GM12878 (cell line): Measurements from ENCODE around the gene TFF2. TPM values are rescaled to one million over a fixed set of nuclear protein-coding genes. Genes with fewer than 3 reads are reported as not detected.

ENCODE experiments used
- ATAC-seq: fragments of 200-7000 bp; cut with Tn5 transposase; 3 replicates; pipeline ENCODE4 v1.9.1; 2020; ENCODE audit warnings: mild to moderate bottlenecking, moderate library complexity
- BruUV-seq: library from RNA; stranded (reverse); fragments of 400-500 nt; replicated peaks from 2 replicates; lab custom pipeline; 2021; lab: Mats Ljungman, UMichigan
- CTCF ChIA-PET: fragments of 300-600 bp; sonication (Branson Sonifier 250); formaldehyde crosslinking; extraction: SDS; loops from one replicate; lab custom pipeline; 2021; ENCODE audit warnings: inconsistent platforms; lab: Yijun Ruan, JAX
- POLR2A ChIA-PET: fragments of 350-600 bp; formaldehyde crosslinking; extraction: SDS; loops from one replicate; lab custom pipeline; 2021; ENCODE audit warnings: inconsistent platforms; lab: Charles Lee
- RAD21 ChIA-PET: fragments of 300-600 bp; sonication (Branson Sonifier 250); formaldehyde crosslinking; loops from one replicate; lab custom pipeline; 2023; ENCODE audit warnings: antibody characterized with exemption; ENCODE audit not compliant: unreplicated experiment; lab: Charles Lee
- SMC1A ChIA-PET: fragments of 300-600 bp; sonication (Branson Sonifier 250); formaldehyde crosslinking; loops from one replicate; lab custom pipeline; 2023; ENCODE audit not compliant: unreplicated experiment, uncharacterized antibody; lab: Charles Lee
- DNase-seq: peaks from one replicate; pipeline ENCODE4 v3.0.0-alpha.2; 2011; ENCODE audit warnings: low read depth, low spot score
- FAIRE-seq: peaks from 3 replicates; lab custom pipeline; 2011; peaks lifted over from hg19 to GRCh38; lab: Jason Lieb, UNC
- H2AFZ ChIP-seq: 2 replicates; pipeline ENCODE4 v1.6.0; 2011; ENCODE audit warnings: low read depth, low read length, control low read depth; ENCODE audit not compliant: control insufficient read depth
- H3K27ac ChIP-seq: 2 replicates; pipeline ENCODE4 v1.5.1; 2011; ENCODE audit warnings: control low read depth; ENCODE audit not compliant: control insufficient read depth, insufficient read depth
- H3K27me3 ChIP-seq, 2 experiments: replicated peaks in 1 of 2; 2 replicates each; pipeline versions ENCODE4 v1.6.0 to v1.6.1; 2011; ENCODE audit warnings: low read length in 1 of 2; ENCODE audit not compliant: control insufficient read depth in 2 of 2, insufficient read depth in 2 of 2
- H3K36me3 ChIP-seq, 2 experiments: 2 replicates each; pipeline ENCODE4 v1.5.1; 2011; ENCODE audit warnings: low read length in 1 of 2; ENCODE audit not compliant: control insufficient read depth in 2 of 2, insufficient read depth in 2 of 2
- H3K4me1 ChIP-seq: 2 replicates; pipeline ENCODE4 v1.6.1; 2011; ENCODE audit warnings: mild to moderate bottlenecking, low read length, moderate library complexity, mixed read lengths; ENCODE audit not compliant: control insufficient read depth, insufficient read depth
- H3K4me2 ChIP-seq: 2 replicates; pipeline ENCODE4 v1.6.0; 2011; ENCODE audit warnings: control low read depth; ENCODE audit not compliant: control insufficient read depth, insufficient read depth
- H3K4me3 ChIP-seq: fragments of 200-600 bp; sonication (generic); 2 replicates; pipeline ENCODE4 v1.5.1; 2016
- H3K79me2 ChIP-seq: 2 replicates; pipeline ENCODE4 v1.6.0; 2011; ENCODE audit warnings: low read length; ENCODE audit not compliant: control insufficient read depth, insufficient read depth
- H3K9ac ChIP-seq: 2 replicates; pipeline ENCODE4 v1.8.0; 2011; ENCODE audit warnings: low read length, control low read depth, mixed read lengths; ENCODE audit not compliant: control insufficient read depth, insufficient read depth
- H3K9me3 ChIP-seq: replicated peaks from 3 replicates; pipeline ENCODE4 v1.5.1; 2011; ENCODE audit warnings: mild to moderate bottlenecking, low read length; ENCODE audit not compliant: control insufficient read depth, insufficient read depth
- H4K20me1 ChIP-seq: 2 replicates; pipeline ENCODE4 v1.6.0; 2011; ENCODE audit not compliant: control insufficient read depth, insufficient read depth
- E4F1 ChIP-seq: fragments of 450-650 bp; IDR thresholded peaks from 2 replicates; pipeline ENCODE4 v1.6.1; 2018; ENCODE audit warnings: borderline replicate concordance, mild to moderate bottlenecking; ENCODE audit not compliant: partially characterized antibody
- ELK1 ChIP-seq: IDR thresholded peaks from 2 replicates; pipeline ENCODE4 v1.6.1; 2012; ENCODE audit warnings: low read depth, low read length, improper control_type of control experiment
- EP300 ChIP-seq, 2 experiments: fragments of 150-350 bp in 1 of 2; IDR thresholded peaks; 2 replicates each; pipeline ENCODE4 v1.6.1; 2011 to 2012; ENCODE audit warnings: low read depth in 2 of 2, low read length in 2 of 2, borderline replicate concordance in 1 of 2, improper control_type of control experiment in 1 of 2, inconsistent platforms in 1 of 2; ENCODE audit not compliant: control insufficient read depth in 1 of 2
- MTA2 ChIP-seq: fragments of 450-650 bp; IDR thresholded peaks from 2 replicates; pipeline ENCODE4 v1.6.1; 2016; ENCODE audit warnings: low read depth, mild to moderate bottlenecking, moderate library complexity
- NFYB ChIP-seq: IDR thresholded peaks from 2 replicates; pipeline ENCODE4 v1.6.1; 2011; ENCODE audit warnings: low read depth, mild to moderate bottlenecking, low read length, improper control_type of control experiment, moderate library complexity; ENCODE audit not compliant: insufficient read depth
- WGBS: methylation state at CpG from one replicate; pipeline ENCODE4 v1.1.6; 2016; ENCODE audit warnings: low lambda C conversion rate; ENCODE audit not compliant: insufficient replicate concordance, insufficient coverage; ENCODE audit errors: missing lambda C conversion rate; 5-methylcytosine and 5-hydroxymethylcytosine counted together
- in situ Hi-C: fragments of 300-500 bp; cut with MboI; formaldehyde crosslinking; loops from 9 replicates; pipeline ENCODE4 v1.14.3; 2018; ENCODE audit warnings: mixed read lengths
- intact Hi-C: fragments of 100-400 bp; cut with micrococcal nuclease; formaldehyde crosslinking; loops from one replicate; pipeline ENCODE4 v1.14.2; 2022; ENCODE audit not compliant: unreplicated experiment
- polyA plus RNA-seq, 11 experiments: library from polyadenylated mRNA; depleted of rRNA in 4 of 11; unstranded in 6 of 11; stranded (reverse) in 5 of 11; fragments of >200 nt; fragmentation: Nextera tagmentation in 4 of 11; fragmentation: Illumina TruSeq in 1 of 11; extraction: Ambion mirVana in 4 of 11; extraction: Trizol in 1 of 11; gene quantifications; 1 replicate in 1 of 11; 2 replicates in 10 of 11; pipeline versions ENCODE4 v1.2.1 to v1.2.3, GENCODE V29; 2011 to 2016; ENCODE audit warnings: inconsistent platforms in 2 of 11, missing spikeins in 2 of 11, low read depth in 1 of 11
- total RNA-seq, 4 experiments: library from RNA; depleted of rRNA in 3 of 4; stranded (reverse); fragments of >200 nt in 3 of 4; fragmentation: Illumina TruSeq in 1 of 4; extraction: Trizol in 1 of 4; gene quantifications; 2 replicates each; pipeline versions ENCODE4 v1.2.1 to v1.2.3, GENCODE V29; 2013 to 2021

Gene TFF2
- total and polyA plus RNA-seq, 10 of the 15 experiments (the other 5 are each of a cell fraction or from before 2014, with no cell fraction given), result 0.56 TPM; not detected in 9

- no peaks in the 10 kb centered on the region for H3K36me3 ChIP-seq
- no TSS peak for BruUV-seq
- no peak overlapping the region for H3K27ac ChIP-seq
- no peak for FAIRE-seq
- no peaks in the 10 kb centered on the region for H3K4me1 ChIP-seq
- no peak overlapping the region for H3K4me3 ChIP-seq
- no peak overlapping the region for H3K9ac ChIP-seq
- RAD21 ChIA-PET, result interaction anchor here (1.1 to 1.5 kb wide), 3 partner anchors 18 to 69 kb away, joined by 3 read pairs; no protein-coding TSS in a partner anchor
- CTCF ChIA-PET, result no interaction called here
- no peaks in the 10 kb centered on the region for H3K27me3 ChIP-seq
- H3K9me3 ChIP-seq, result no peaks in the 10 kb centered on the region
- WGBS, result 55% methylated on average over 7 of the region's 7 CpGs
- no peak for DNase-seq
- H2AFZ ChIP-seq, result no peak overlapping the region
- no peaks in the 10 kb centered on the region for H3K79me2 ChIP-seq
- in situ Hi-C loops, result no loop called here
- SMC1A ChIA-PET, result no interaction called here
- POLR2A ChIA-PET, result no interaction called here
- intact Hi-C loops, result no loop called here
- H3K4me2 ChIP-seq, result no peak overlapping the region
- TF ChIP-seq NFYB (no peak), E4F1 (no peak), ELK1 (no peak), EP300 (IDR thresholded peaks at IDR 0.05; ENCODE audit: borderline replicate concordance in 1 of 2, control insufficient read depth in 1 of 2, low read depth in 2 of 2, low read length in 2 of 2) (no peak), MTA2 (no peak)
- no peaks in the 10 kb centered on the region for H4K20me1 ChIP-seq
- ATAC-seq, result no peak
Measured at GRCh38 chr21:42374457-42374856, 23.7 kb upstream of the TFF2 start.
